Ishikawa (cell line): ENCODE results near the gene POLD3.

ENCODE experiments used
- CEBPB ChIP-seq: IDR thresholded peaks from 2 replicates; pipeline ENCODE4 v1.6.1; 2012
- CREB1 ChIP-seq: IDR thresholded peaks from 2 replicates; pipeline ENCODE4 v1.6.1; 2012; ENCODE audit warnings: low read depth
- EGR1 ChIP-seq: IDR thresholded peaks from 2 replicates; pipeline ENCODE4 v1.6.1; 2012
- EP300 ChIP-seq: IDR thresholded peaks from 2 replicates; pipeline ENCODE4 v1.6.1; 2012; ENCODE audit warnings: borderline replicate concordance
- FOXM1 ChIP-seq: IDR thresholded peaks from 2 replicates; pipeline ENCODE4 v1.6.1; 2012; ENCODE audit warnings: low read depth, borderline replicate concordance
- NFIC ChIP-seq: IDR thresholded peaks from 2 replicates; pipeline ENCODE4 v1.6.1; 2012
- RAD21 ChIP-seq: IDR thresholded peaks from 2 replicates; pipeline ENCODE4 v1.6.1; 2012; ENCODE audit warnings: low read depth
- TAF1 ChIP-seq: IDR thresholded peaks from 2 replicates; pipeline ENCODE4 v1.6.1; 2012; ENCODE audit warnings: low read depth, mild to moderate bottlenecking
- TCF12 ChIP-seq: IDR thresholded peaks from 2 replicates; pipeline ENCODE4 v1.6.1; 2012; ENCODE audit warnings: low read depth
- TEAD4 ChIP-seq: IDR thresholded peaks from 2 replicates; pipeline ENCODE4 v1.6.1; 2012
- YY1 ChIP-seq: IDR thresholded peaks from 2 replicates; pipeline ENCODE4 v1.6.1; 2012; ENCODE audit warnings: low read depth
- ZBTB7A ChIP-seq: IDR thresholded peaks from 2 replicates; pipeline ENCODE4 v1.6.1; 2012; ENCODE audit warnings: low read depth
- TF ChIP-seq, protein P1 (sequence below): IDR thresholded peaks from 2 replicates; pipeline ENCODE4 v1.6.1; 2012
- TF ChIP-seq, protein P2 (sequence below): IDR thresholded peaks from 2 replicates; pipeline ENCODE4 v1.6.1; 2012; ENCODE audit warnings: low read depth, mild to moderate bottlenecking
- TF ChIP-seq, protein P3 (sequence below): IDR thresholded peaks from 2 replicates; pipeline ENCODE4 v1.6.1; 2012

POLD3 gene

DNA sequence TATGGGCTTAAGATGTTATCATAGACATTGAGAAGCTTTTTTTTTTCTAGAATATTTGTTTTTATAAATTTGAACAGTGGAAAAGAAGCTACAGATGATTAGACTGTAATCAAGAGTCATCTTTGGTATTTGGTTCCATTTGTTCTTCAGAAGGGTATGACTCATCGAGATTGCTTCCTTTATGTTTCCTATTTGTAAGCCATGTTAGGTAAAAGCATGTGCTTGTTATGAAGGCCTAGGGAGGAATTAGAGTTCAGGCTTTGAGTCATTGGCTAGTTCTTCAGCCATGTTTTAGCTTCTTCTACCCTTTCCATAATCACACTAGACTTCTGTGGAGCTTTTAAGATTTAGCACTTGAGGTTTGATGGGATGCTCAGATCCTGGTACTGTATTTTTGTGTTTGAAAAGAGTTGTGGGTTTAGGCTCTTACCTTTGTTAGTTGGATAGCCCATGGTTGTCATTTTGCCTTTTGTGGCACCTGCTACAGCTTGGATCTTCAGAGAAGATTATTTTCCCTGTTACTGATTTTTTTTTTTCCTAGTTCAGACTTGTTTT, 44.3 kb downstream of the POLD3 start:
- TF ChIP-seq, protein P1, sequence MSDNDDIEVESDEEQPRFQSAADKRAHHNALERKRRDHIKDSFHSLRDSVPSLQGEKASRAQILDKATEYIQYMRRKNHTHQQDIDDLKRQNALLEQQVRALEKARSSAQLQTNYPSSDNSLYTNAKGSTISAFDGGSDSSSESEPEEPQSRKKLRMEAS, result no peak
- no peak for TF ChIP-seq RAD21
- TF ChIP-seq TCF12, result no peak

DNA sequence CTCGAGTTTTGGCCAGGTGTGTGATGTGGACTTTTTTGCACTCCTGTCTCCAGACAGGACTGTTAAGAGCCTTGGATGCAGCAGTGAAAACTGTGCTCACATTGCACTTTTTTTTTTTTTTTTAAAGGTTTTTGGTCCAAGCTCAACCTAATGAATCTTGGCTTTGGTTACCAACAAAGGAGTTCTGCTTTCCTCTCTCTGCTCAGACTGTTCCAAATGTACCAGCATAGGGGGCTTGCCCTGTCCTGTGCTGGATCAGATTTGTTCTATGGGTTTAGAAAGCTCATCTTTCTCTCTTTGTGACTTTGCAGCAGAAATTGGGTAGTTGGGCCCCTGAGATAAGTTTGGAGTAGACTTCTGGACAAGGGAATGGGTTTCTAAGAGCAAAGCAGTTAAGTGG, 45.3 kb downstream of the POLD3 start:
- TF ChIP-seq TAF1 (no peak), EGR1 (no peak), ZBTB7A (no peak), TEAD4 (no peak), NFIC (no peak), YY1 (no peak), FOXM1 (no peak), RAD21 (no peak), EP300 (no peak), TCF12 (no peak), CEBPB (no peak), CREB1 (no peak)
- TF ChIP-seq, protein P2, sequence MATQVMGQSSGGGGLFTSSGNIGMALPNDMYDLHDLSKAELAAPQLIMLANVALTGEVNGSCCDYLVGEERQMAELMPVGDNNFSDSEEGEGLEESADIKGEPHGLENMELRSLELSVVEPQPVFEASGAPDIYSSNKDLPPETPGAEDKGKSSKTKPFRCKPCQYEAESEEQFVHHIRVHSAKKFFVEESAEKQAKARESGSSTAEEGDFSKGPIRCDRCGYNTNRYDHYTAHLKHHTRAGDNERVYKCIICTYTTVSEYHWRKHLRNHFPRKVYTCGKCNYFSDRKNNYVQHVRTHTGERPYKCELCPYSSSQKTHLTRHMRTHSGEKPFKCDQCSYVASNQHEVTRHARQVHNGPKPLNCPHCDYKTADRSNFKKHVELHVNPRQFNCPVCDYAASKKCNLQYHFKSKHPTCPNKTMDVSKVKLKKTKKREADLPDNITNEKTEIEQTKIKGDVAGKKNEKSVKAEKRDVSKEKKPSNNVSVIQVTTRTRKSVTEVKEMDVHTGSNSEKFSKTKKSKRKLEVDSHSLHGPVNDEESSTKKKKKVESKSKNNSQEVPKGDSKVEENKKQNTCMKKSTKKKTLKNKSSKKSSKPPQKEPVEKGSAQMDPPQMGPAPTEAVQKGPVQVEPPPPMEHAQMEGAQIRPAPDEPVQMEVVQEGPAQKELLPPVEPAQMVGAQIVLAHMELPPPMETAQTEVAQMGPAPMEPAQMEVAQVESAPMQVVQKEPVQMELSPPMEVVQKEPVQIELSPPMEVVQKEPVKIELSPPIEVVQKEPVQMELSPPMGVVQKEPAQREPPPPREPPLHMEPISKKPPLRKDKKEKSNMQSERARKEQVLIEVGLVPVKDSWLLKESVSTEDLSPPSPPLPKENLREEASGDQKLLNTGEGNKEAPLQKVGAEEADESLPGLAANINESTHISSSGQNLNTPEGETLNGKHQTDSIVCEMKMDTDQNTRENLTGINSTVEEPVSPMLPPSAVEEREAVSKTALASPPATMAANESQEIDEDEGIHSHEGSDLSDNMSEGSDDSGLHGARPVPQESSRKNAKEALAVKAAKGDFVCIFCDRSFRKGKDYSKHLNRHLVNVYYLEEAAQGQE, result no peak
- TF ChIP-seq, protein P3, sequence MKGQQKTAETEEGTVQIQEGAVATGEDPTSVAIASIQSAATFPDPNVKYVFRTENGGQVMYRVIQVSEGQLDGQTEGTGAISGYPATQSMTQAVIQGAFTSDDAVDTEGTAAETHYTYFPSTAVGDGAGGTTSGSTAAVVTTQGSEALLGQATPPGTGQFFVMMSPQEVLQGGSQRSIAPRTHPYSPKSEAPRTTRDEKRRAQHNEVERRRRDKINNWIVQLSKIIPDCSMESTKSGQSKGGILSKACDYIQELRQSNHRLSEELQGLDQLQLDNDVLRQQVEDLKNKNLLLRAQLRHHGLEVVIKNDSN, result no peak
- TF ChIP-seq, protein P1, result no peak

DNA sequence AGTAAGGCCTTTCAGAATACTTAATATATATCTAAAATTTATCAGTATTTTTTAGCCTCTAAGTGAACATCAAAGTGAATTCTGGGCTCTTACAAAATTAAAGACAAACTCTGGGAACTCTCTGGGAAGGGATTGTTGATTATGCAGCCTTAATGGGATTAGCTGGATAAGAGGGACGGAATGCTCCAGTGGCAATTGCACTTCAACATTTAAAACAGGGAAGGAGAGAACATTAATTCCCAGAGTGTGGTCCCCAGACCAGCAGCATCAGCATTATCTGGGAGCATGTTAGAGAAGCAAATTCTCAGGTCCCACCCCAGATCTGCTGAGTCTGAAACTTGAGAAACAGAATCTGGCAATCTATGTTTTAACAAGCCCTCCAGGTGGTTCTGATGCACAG, 46.5 kb downstream of the POLD3 start:
- no peak for TF ChIP-seq CREB1
- no peak for TF ChIP-seq TAF1
- TF ChIP-seq NFIC, result no peak

DNA sequence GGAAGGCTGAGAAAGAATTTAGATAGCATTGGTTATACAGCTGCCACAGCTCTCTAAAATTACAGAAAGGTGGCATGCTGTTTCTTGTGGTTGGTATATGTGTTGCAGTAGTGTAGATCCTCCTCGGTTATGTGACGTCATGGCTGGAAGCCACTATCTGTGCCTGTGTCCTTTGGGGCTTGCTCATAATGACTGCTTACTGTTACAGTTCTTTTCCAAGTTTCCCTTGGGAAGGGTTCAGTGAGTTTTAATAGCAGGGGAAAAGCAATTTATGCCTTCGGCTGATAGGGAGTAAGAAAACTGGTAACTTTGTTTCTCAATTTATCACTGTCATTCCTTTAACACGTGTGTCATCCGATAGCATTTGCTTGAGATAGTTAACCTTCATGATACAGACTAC, 47.2 kb downstream of the POLD3 start:
- TF ChIP-seq RAD21, result no peak
- TF ChIP-seq, protein P1, result no peak
- no peak for TF ChIP-seq FOXM1
- no peak for TF ChIP-seq ZBTB7A
- TF ChIP-seq TAF1, result no peak
- no peak for TF ChIP-seq EP300
- TF ChIP-seq EGR1, result no peak
- TF ChIP-seq, protein P3, result no peak
- no peak for TF ChIP-seq TCF12
- TF ChIP-seq NFIC, result no peak
- TF ChIP-seq YY1, result no peak
- no peak for TF ChIP-seq CEBPB
- TF ChIP-seq CREB1, result no peak
- TF ChIP-seq, protein P2, result no peak
- no peak for TF ChIP-seq TEAD4

DNA sequence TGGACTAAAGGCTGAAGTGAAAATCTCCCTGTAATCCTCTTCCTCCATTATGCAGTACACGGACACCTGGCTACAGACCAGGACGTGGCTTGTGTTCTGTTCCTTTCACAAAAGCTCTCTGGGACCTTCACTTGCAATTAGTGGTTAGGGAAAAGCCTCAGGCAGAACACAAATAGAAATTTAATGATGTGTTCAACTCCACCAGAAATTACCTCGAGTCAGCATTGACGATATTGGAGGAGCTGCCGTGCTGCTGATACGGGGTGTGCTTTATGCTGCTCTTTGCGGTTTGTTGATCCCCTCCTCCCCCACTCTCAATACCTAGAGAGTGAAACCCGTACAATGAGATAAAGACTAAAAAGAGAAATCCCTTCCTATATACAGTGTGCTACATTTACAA, 48.9 kb downstream of the POLD3 start:
- TF ChIP-seq YY1 (no peak), ZBTB7A (no peak)

DNA sequence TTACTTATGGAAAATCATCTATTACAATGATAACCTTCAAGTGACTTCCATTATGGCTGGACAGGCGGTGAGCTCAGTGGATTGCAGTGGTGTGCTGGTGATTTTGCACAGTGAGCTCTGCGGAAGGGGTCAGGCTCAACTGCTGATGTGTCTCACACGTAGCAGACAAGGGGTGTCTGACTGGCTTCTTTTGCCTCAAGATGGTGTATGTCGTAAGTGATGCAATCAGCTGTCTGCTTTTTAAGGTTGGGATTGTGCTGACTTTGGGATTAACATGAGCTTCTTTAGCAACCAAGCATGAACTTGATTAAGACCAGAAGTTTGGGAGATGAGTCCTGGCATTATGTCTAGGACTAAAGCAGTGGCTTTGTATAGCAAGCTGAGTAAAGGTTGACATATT, 49.5 kb downstream of the POLD3 start:
- no peak for TF ChIP-seq EGR1
- no peak for TF ChIP-seq FOXM1
- TF ChIP-seq TAF1, result no peak
- TF ChIP-seq YY1, result no peak

DNA sequence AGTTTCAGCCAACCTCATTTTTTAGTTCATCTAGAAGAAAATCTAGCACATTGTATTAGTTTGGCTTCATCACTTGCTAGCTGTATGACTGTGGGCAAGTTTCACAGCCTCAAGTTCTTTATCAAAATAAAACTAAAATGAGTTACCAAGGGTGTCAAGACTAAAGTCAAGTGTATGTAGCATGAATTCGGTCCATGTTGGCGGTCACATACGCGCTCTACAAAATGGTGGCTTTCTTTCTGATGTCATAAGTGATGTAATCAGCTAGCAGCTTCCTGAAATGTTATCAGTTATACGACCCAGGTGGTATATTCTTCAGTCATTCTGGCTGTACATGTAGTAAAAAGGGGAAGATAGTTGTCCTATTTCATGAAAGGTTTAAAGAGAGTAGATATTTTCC, 50.5 kb downstream of the POLD3 start:
- TF ChIP-seq FOXM1, result no peak
- no peak for TF ChIP-seq TEAD4
- no peak for TF ChIP-seq RAD21
- TF ChIP-seq ZBTB7A, result no peak
- TF ChIP-seq EP300, result no peak
- TF ChIP-seq, protein P2, result no peak
- TF ChIP-seq EGR1, result no peak
- no peak for TF ChIP-seq NFIC
- TF ChIP-seq CREB1, result no peak
- no peak for TF ChIP-seq CEBPB
- TF ChIP-seq, protein P1, result no peak
- TF ChIP-seq, protein P3, result no peak
- no peak for TF ChIP-seq YY1
- no peak for TF ChIP-seq TAF1
- no peak for TF ChIP-seq TCF12
